ENCODE results near the gene GJB2. TPM values are rescaled to one million over a fixed set of nuclear protein-coding genes. Genes with fewer than 3 reads are reported as not detected.

The GJB2 gene
- total and polyA plus RNA-seq, 10 of the 15 experiments (the other 5 are each of a cell fraction or from before 2014, with no cell fraction given), result 0.07 to 0.59 (median 0.31) TPM; not detected in 1

- Histone ChIP-seq H3K4me3 (peak overlapping the region; percentile 71), H3K36me3 (ENCODE audit: control insufficient read depth in 2 of 2, insufficient read depth in 2 of 2, low read length in 1 of 2) (no peaks in the 10 kb centered on the region), H4K20me1 (ENCODE audit: control insufficient read depth, insufficient read depth) (no peaks in the 10 kb centered on the region), H3K27ac (ENCODE audit: control insufficient read depth, insufficient read depth) (no peak overlapping the region), H3K4me2 (ENCODE audit: control insufficient read depth, insufficient read depth) (peak overlapping the region; percentile 83), H3K27me3 (replicated peaks in 1 of 2; ENCODE audit: control insufficient read depth in 2 of 2, insufficient read depth in 2 of 2, low read length in 1 of 2) (peaks cover 3 to 5% of the 10 kb centered on the region in 2 experiments), H2AFZ (ENCODE audit: control insufficient read depth, low read depth, low read length) (peak overlapping the region; percentile 71), H3K4me1 (ENCODE audit: control insufficient read depth, insufficient read depth, low read length) (no peaks in the 10 kb centered on the region; the same call in 1 of the 2 replicates), H3K9ac (ENCODE audit: control insufficient read depth, insufficient read depth, low read length) (no peak overlapping the region), H3K79me2 (ENCODE audit: control insufficient read depth, insufficient read depth, low read length) (no peaks in the 10 kb centered on the region), H3K9me3 (replicated peaks; ENCODE audit: control insufficient read depth, insufficient read depth, low read length) (no peaks in the 10 kb centered on the region; the same call in 2 of the 3 replicates)
- CTCF ChIA-PET, result interaction anchor here (0.6 to 2.3 kb wide), 4 partner anchors 24 to 539 kb away, joined by 3 to 12 read pairs (median 6); no protein-coding TSS in a partner anchor
- POLR2A ChIA-PET, result no interaction called here
- 6% methylated on average over 35 of the region's 79 CpGs for WGBS (ENCODE audit: insufficient coverage, insufficient replicate concordance, low lambda C conversion rate, missing lambda C conversion rate)
- TF ChIP-seq MEF2A (IDR thresholded peaks at IDR 0.05; ENCODE audit: insufficient read depth, low read depth, low read length) (0 out of 2 replicates have a peak, but pooled peaks have one; percentile 47), NR2F1 (conservative IDR thresholded peaks at IDR 0.05) (0 out of 2 replicates have a peak, but pooled peaks have one; percentile 11), YY1 (IDR thresholded peaks at IDR 0.05; ENCODE audit: low read depth, low read length) (peak; percentile 33; the same call in 1 of the 2 replicates), EED (IDR thresholded peaks at IDR 0.05; ENCODE audit: low read depth) (peak; percentile 17; the same call in 1 of the 2 replicates), IKZF1 (conservative IDR thresholded peaks at IDR 0.05) (peak; percentile 73), HDAC6 (IDR thresholded peaks at IDR 0.05; ENCODE audit: unreplicated experiment) (peak; percentile 81), SUZ12 (IDR thresholded peaks at IDR 0.05; ENCODE audit: unreplicated experiment) (peak; percentile 16), BMI1 (IDR thresholded peaks at IDR 0.05; ENCODE audit: borderline replicate concordance) (no peak), LARP7 (IDR thresholded peaks at IDR 0.05) (0 out of 2 replicates have a peak, but pooled peaks have one; percentile 21), EGR1 (IDR thresholded peaks at IDR 0.05; ENCODE audit: borderline replicate concordance in 1 of 2, low read depth in 2 of 2, low read length in 2 of 2) (peak in 1 of 2 experiments; percentile 72; a peak in 1 of 3 replicates), TBL1XR1 (IDR thresholded peaks at IDR 0.05; ENCODE audit: low read depth, low read length) (no peak), DPF2 (IDR thresholded peaks at IDR 0.05) (0 out of 2 replicates have a peak, but pooled peaks have one; percentile 41), GATAD2B (conservative IDR thresholded peaks at IDR 0.05; ENCODE audit: low read depth) (peak; percentile 50; the same call in 1 of the 2 replicates), SMARCA5 (IDR thresholded peaks at IDR 0.05) (0 out of 2 replicates have a peak, but pooled peaks have one; percentile 14), ZBTB33 (IDR thresholded peaks at IDR 0.05) (no peak)
- in situ Hi-C loops (cut with MboI), result no loop called here
- intact Hi-C loops (cut with micrococcal nuclease; ENCODE audit: unreplicated experiment), result loop anchor here (5.0 kb wide), 2 partner anchors 34 to 69 kb away; no protein-coding TSS in a partner anchor
- SMC1A ChIA-PET (ENCODE audit: uncharacterized antibody, unreplicated experiment), result interaction anchor here (3.1 kb wide), 1 partner anchor 176 kb away, joined by 11 read pairs; no protein-coding TSS in a partner anchor
- RAD21 ChIA-PET (ENCODE audit: unreplicated experiment), result interaction anchor here (1.1 kb wide), 1 partner anchor 177 kb away, joined by 3 read pairs; no protein-coding TSS in a partner anchor
- DNase-seq (ENCODE audit: low read depth, low spot score) (no peak), FAIRE-seq (no peak), ATAC-seq (peak; percentile 68)
- BruUV-seq (replicated peaks), result no TSS peak
These were observed 31.3 kb downstream of the GJB2 start for GRCh38 chr13:20161275-20161950.

All from GM12878 (cell line).